Tibial artery (tissue), 4 donors: Measurements from ENCODE around the gene CCHCR1.
A peak's percentile ranks its signal among the peaks of the same experiment; 100 is the strongest.

Experiments used
- DNase-seq, 2 donors: peaks; one replicate each; pipeline ENCODE4 v3.0.0-alpha.2; 2019
- H3K27ac ChIP-seq, 2 donors: fragments of 200-600 bp; sonication (generic) in 1 of 2; 1 replicate in 1 of 2; 2 replicates in 1 of 2; pipeline ENCODE4 v1.5.1; 2018 to 2019; ENCODE audit warnings: mild to moderate bottlenecking in 1 of 2
- H3K27me3 ChIP-seq, 2 donors: fragments of 200-600 bp; sonication (generic) in 1 of 2; one replicate each; pipeline versions ENCODE4 v1.5.1 to v1.6.0; 2016 to 2019
- H3K36me3 ChIP-seq, 3 donors: fragments of 200-600 bp; sonication (generic) in 2 of 3; one replicate each; pipeline ENCODE4 v1.5.1; 2016 to 2019; ENCODE audit warnings: mild to moderate bottlenecking in 2 of 3
- H3K4me1 ChIP-seq, 4 donors: fragments of 200-600 bp; sonication (generic) in 2 of 4; 1 replicate in 3 of 4; 2 replicates in 1 of 4; pipeline ENCODE4 v1.5.1; 2016 to 2019
- H3K4me3 ChIP-seq, 2 donors: fragments of 200-600 bp; sonication (generic) in 1 of 2; 1 replicate in 1 of 2; 2 replicates in 1 of 2; pipeline ENCODE4 v1.5.1; 2018 to 2019; ENCODE audit warnings: mild to moderate bottlenecking in 2 of 2
- H3K9me3 ChIP-seq, 3 donors: fragments of 200-600 bp; sonication (generic) in 1 of 3; one replicate each; pipeline ENCODE4 v1.5.1; 2016 to 2019
- intact Hi-C: fragments of 100-400 bp; cut with DNase I; formaldehyde crosslinking; loops from one replicate; pipeline ENCODE4 v1.15.0; 2023; ENCODE audit warnings: low total_unique reads
- TF ChIP-seq, protein P1 (sequence below), 2 experiments: fragments of 200-600 bp in 1 of 2; fragments of 450-650 bp in 1 of 2; IDR thresholded peaks; one replicate each; pipeline ENCODE4 v1.5.1; 2017 to 2019; ENCODE audit warnings: antibody characterized with exemption in 2 of 2, mild to moderate bottlenecking in 1 of 2, moderate library complexity in 1 of 2

Gene CCHCR1

DNA sequence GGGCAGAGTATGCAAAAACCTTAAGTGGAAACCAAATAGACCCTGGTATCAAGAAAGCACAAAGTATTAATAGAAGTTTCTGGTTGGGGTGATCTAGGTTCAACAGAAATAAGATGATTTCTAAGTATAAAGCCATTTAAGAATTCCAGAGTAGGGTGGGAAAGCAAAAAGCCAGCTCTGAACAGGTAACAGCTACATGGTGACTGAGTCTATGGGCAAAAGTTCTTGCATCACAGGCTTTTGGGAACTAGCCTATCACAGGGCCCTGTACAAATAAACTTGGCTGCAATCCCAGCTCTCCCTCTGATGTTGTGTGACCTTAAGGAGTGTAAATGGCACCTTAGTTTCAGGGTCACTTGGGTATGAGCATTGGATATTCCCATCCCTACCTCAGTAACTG is 6.3 kb upstream of the CCHCR1 start:
- H3K27ac ChIP-seq, result no peak overlapping the region
- H3K36me3 ChIP-seq, result peaks cover 0 to 15% (median 0%) of the 10 kb centered on the region in 3 donors
- no peak overlapping the region for H3K4me3 ChIP-seq
- TF ChIP-seq, protein P1, sequence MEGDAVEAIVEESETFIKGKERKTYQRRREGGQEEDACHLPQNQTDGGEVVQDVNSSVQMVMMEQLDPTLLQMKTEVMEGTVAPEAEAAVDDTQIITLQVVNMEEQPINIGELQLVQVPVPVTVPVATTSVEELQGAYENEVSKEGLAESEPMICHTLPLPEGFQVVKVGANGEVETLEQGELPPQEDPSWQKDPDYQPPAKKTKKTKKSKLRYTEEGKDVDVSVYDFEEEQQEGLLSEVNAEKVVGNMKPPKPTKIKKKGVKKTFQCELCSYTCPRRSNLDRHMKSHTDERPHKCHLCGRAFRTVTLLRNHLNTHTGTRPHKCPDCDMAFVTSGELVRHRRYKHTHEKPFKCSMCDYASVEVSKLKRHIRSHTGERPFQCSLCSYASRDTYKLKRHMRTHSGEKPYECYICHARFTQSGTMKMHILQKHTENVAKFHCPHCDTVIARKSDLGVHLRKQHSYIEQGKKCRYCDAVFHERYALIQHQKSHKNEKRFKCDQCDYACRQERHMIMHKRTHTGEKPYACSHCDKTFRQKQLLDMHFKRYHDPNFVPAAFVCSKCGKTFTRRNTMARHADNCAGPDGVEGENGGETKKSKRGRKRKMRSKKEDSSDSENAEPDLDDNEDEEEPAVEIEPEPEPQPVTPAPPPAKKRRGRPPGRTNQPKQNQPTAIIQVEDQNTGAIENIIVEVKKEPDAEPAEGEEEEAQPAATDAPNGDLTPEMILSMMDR (IDR thresholded peaks at IDR 0.05), result no peak
- no peaks in the 10 kb centered on the region for H3K27me3 ChIP-seq
- intact Hi-C loops, result no loop called here
- H3K9me3 ChIP-seq, result no peaks in the 10 kb centered on the region
- peaks cover 0 to 10% (median 8%) of the 10 kb centered on the region in 4 donors for H3K4me1 ChIP-seq
- DNase-seq, result no peak

GRCh38 chr6:31162463-31163165 is 5.0 kb upstream of the CCHCR1 start:
- Histone ChIP-seq H3K36me3 (peaks cover 0 to 15% (median 0%) of the 10 kb centered on the region in 3 donors), H3K27me3 (no peaks in the 10 kb centered on the region), H3K4me3 (no peak overlapping the region), H3K4me1 (peaks cover 0 to 14% (median 12%) of the 10 kb centered on the region in 4 donors), H3K9me3 (no peaks in the 10 kb centered on the region), H3K27ac (no peak overlapping the region)
- TF ChIP-seq, protein P1 (IDR thresholded peaks at IDR 0.05), result no peak
- intact Hi-C loops, result no loop called here
- no peak for DNase-seq

DNA sequence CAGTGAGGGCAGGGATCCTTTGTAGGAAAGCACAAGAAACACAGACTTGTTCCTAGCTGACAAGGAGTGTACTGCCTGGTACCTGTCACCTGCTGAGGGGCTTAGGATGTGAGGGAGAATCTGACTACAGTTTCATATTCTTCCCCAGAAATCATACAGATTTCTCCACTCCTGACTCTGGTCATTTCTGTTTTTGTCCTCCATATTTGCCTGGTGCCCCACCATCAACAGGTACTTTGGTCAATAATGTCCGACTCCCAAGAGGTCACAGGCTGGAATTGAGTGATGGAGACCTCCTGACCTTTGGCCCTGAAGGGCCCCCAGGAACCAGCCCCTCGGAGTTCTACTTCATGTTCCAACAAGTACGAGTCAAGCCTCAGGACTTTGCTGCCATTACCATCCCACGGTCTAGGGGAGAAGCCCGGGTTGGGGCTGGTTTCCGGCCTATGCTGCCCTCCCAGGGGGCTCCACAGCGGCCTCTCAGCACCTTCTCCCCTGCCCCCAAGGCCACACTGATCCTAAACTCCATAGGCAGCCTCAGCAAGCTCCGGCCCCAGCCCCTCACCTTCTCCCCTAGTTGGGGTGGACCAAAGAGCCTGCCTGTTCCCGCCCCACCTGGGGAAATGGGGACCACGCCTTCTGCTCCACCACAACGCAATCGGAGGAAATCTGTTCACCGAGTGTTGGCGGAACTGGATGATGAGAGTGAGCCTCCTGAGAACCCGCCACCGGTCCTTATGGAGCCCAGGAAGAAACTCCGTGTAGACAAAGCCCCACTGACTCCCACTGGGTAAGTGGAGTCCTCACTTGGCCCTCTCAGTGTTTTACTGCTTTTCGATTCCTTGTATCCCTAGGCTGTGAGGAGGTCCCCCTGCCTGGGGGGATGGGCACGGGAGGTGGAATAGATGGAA is 3.9 kb upstream of the CCHCR1 start:
- H3K9me3 ChIP-seq, result no peaks in the 10 kb centered on the region
- H3K4me1 ChIP-seq, result peaks cover 0 to 23% (median 18%) of the 10 kb centered on the region in 4 donors
- intact Hi-C loops, result no loop called here
- no peak for DNase-seq
- no peak overlapping the region for H3K27ac ChIP-seq
- H3K36me3 ChIP-seq, result peaks cover 0 to 15% (median 0%) of the 10 kb centered on the region in 3 donors
- TF ChIP-seq, protein P1 (IDR thresholded peaks at IDR 0.05), result no peak
- no peak overlapping the region for H3K4me3 ChIP-seq
- H3K27me3 ChIP-seq, result no peaks in the 10 kb centered on the region

DNA sequence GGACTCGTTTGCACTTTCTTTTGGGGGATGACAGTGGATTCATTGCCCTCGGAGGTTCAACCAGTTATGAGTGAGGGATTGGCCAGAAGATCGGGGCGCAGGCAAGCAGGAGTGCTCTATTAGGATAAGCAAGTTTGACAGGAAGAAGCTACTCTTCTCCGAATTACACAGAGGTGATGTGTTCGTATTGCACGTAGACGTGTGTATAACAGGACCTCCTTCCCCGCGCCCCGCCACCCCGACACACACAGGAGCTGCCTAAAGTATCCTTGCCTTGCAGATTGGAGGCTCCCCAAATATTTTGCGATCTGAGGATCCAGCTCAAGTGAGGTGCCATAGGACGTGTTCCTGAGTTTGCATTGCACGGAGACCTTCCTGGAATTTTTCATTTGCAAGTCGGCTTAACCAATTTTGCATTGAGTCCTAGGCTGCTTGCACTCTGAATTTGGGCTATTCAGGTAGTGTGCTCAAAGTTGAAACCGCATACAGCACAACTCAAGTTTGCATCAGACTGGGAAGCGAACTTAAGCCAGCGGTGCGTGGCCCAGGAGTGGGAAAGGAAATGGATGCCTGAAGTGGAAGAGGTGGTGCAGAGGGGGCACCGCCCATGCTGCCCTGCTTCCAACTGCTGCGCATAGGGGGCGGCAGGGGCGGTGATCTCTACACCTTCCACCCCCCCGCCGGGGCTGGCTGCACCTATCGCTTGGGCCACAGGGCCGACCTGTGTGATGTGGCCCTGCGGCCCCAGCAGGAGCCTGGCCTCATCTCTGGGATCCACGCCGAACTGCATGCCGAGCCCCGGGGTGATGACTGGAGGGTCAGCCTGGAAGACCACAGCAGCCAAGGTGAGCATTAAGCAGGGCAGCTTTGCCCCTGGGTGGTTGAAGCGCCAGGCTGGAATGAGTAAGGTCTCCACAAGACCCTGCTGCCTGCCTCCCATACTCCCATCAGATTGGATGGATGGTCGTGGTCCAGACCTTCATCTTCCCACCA is 1.6 kb upstream of the CCHCR1 start:
- Histone ChIP-seq H3K27ac (peak overlapping the region; percentile 42 to 91), H3K4me1 (peaks cover 0 to 23% (median 18%) of the 10 kb centered on the region in 4 donors), H3K9me3 (no peaks in the 10 kb centered on the region), H3K4me3 (peak overlapping the region; percentile 70 to 78), H3K36me3 (peaks cover 0 to 26% (median 9%) of the 10 kb centered on the region in 3 donors), H3K27me3 (no peaks in the 10 kb centered on the region)
- intact Hi-C loops, result loop anchor here (5.0 kb wide), 1 partner anchor 38 kb away; no protein-coding TSS in a partner anchor
- TF ChIP-seq, protein P1 (IDR thresholded peaks at IDR 0.05), result no peak
- no peak for DNase-seq
